GM19238 (cell line): Measurements from ENCODE around the gene PGM3.

Experiments
- DNase-seq: peaks from one replicate; pipeline ENCODE4 v3.0.0; 2011; ENCODE audit warnings: low spot score; ENCODE audit not compliant: insufficient read length

PGM3 gene

DNA sequence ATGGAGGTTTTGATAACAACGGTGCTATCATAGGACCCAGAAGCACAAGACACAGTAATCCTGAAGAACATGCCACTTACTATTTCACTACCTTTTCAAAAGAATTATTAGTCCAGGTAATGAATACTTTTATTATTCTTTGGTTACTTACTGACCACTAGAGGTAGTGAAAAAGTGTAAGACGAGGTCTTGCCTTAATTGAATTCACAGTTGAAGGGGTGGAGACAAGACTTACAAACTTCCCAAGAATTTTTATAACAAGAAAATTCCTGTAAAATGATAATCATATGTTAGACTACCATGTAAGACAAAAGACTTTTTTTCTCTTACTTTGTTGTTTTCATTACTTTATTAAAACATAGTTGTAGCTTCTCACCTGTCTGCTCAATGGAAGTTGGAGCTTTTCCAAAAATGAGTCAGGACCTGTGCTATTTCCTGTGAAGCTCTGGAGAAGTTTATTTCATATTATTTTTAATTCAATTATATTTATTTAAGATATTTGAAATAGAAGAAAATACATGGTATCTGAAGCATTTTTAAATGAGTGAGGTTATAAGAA lies 73.2 kb downstream of the PGM3 start:
- DNase-seq = no peak

GRCh38 chr6:83117802-83118201 lies 75.3 kb downstream of the PGM3 start:
- no peak for DNase-seq
